Measurements from ENCODE around the gene TEKT3.

TEKT3 gene

DNA sequence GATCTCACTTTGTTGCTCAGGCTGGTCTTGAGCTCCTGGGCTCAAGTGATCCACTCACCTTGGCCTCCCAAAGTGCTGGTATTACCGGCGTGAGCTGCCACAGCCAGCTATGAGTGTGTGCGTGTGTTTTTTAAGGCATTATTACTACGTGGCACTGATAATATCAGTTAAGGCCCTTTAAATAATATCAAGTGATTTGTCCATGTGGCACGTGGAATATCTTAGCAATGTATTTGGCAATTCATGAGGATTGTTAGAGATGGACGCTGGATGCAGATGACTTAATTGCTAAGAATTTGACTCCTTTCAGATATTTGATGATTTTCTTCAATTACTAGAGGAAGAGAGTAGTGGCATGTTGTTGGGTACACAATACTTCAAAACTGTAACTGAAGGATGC, 50.8 kb downstream of the TEKT3 start:
- DNase-seq (ENCODE audit: low spot score) = no peak

DNA sequence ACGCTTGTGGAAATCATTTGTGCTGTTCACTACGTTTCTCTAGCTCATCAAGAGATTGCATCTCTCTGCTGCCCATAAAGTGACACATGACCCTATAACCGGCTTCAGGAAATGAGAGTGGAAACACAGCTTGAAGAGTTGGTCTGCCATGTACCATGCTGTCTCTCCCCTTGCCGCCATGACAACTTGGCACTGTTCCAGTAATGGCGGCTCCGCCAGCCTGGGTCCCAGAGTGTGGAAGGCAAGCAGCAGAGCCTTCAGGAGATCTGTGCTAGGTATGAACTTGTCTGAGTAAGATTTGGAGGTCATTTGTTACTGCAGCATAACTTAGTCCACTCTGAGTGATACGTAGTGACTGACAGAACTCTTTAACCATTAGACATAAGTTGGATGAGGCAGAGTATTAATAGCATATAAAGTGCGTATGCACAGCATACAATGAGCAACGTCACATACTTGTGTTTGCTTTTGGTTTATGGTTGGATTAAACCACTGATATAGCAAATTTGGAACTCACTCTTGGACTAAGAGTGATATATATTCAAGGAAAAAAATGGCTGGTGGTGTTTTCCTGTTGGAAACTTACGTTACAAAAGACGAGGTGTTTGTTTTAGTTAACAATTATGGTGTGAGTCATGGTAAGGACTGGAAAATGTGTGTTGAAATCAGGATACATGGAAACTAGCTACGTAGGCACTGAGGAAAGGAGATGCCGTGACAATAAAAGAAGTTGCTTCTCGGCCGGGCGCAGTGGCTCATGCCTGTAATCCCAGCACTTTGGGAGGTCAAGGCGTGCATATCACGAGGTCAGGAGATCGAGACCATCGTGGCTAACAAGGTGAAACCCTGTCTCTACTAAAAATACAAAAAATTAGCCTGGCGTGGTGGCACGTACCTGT, 51.9 kb downstream of the TEKT3 start:
- DNase-seq (ENCODE audit: low spot score) = no peak

DNA sequence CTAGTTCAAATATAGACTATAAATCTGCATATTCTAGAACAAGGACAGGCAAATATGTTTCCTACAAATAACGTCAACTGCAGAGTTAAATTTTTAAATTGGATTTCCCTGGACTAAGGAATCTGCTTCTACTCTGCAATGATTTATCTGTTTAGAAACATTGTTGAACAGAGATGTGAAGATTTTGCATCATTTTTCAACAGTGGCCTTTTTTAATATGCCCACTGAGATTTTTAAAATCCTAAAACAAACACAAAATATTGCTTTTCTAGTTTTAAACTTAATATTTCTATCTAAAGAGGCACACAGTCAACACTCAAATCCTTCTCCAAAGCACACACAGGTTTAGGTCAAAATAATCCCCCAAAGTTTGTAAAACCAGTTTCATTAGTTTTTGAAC, 52.5 kb downstream of the TEKT3 start:
- DNase-seq (ENCODE audit: low spot score) = no peak

DNA sequence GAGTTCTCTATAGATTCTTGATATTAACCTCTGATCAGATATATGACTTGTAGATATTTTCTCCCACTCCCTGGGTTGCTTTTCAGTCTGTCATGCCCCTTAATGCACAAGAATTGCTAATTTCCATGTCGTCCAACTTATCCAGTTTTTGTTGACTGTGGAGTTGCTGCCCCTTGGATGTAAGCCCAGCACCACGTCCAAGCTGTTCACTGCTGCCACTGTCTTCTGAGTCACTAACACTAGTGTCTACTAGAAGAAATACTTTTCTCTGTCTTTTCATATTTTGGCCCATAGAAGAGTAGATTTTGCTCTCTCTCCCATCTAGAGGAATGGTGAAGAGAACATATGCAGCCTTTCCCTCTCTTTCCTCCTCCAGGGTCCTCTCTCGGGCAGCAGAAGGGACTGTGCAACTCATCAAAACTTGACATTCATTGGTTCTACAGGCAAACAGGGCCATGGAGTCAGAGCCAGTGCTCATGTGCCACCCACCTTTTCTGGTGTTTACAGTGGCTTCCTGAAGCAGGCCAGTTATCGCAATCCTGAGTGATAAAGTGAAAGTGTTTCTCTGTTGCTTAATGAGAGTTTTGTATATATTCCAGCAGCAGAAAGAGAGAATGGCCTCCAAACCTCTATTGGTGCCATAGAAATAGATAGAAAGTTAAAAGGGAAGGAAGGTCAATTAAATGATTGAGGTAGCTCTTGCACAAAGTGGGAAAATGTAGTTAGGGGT, 53.7 kb downstream of the TEKT3 start:
- no peak for DNase-seq (ENCODE audit: low spot score)

DNA sequence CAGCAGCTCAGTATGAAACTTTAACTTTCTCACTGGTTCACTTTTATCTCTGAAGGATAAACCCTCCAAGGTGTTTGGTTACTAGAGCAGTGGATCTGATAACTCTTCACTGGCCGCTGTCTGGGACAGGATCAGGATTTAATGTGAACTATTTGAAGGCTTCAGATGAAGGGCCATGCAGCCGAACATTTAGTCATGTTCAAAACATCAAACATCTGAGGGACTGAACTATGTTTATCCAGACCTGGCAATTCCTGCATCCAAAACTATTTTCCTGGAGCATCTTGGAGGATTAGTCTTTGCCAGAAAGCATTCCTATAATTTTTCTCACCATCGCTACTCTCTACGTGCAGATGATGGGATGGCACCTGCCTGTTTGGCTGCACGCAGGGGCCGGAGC, 55.9 kb downstream of the TEKT3 start:
- DNase-seq (ENCODE audit: low spot score) = no peak

DNA sequence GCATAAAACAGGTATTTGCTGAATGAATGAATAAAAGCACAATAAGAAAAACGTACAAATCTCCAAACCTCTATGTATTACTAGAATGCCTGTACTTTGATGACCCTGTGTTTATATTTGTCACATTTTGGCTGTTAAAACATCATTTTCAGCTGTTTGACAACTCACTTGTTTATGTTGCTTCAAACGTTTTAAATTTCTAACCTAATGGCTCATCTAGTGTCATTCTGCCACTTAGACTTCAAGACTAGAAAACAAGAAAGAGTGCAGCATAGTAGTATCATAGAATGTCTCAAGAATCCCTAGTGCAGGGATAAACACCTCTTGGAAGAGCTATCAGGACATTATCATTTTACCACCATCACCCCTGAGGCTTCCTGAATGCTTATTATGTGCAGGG, 56.9 kb downstream of the TEKT3 start:
- no peak for DNase-seq (ENCODE audit: low spot score)

DNA sequence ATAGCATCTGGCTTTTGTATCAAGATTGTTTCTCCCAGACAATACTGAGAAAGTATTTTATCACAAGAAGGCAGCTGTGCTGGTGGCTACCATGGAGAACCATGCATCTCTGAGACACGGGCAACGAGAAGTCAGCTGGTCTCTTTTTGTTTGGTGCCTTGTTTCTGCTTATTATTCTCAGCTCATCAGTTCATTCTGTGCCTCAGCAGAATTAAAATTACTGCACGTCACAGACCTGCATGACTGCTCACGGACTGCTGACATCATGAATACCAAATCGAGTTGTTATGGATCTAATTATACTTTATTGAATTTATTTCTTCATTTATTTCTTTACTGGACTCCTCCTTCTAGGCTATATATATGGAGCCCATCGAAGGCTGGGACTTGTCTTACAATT, 57.3 kb downstream of the TEKT3 start:
- DNase-seq (ENCODE audit: low spot score) = no peak

DNA sequence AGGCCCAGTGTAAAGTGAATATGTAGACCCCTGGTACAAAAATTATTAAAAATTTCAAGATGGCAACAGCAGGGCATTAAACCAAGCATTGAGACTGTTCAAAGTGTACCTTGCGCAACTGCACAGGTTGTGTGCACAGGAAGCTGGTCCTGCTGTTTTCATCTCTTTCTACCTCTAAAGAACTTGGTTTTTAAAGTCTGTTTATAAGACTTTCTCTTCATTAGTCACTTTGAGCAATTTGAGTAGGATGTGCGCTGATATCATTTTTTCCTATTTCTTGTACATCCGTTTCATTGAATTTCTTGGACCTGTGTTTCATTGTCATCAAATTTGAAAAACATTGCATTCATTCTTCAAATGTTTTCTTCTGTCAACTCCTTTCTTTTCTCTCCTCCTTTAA, 59.5 kb downstream of the TEKT3 start:
- DNase-seq (ENCODE audit: low spot score) = no peak

DNA sequence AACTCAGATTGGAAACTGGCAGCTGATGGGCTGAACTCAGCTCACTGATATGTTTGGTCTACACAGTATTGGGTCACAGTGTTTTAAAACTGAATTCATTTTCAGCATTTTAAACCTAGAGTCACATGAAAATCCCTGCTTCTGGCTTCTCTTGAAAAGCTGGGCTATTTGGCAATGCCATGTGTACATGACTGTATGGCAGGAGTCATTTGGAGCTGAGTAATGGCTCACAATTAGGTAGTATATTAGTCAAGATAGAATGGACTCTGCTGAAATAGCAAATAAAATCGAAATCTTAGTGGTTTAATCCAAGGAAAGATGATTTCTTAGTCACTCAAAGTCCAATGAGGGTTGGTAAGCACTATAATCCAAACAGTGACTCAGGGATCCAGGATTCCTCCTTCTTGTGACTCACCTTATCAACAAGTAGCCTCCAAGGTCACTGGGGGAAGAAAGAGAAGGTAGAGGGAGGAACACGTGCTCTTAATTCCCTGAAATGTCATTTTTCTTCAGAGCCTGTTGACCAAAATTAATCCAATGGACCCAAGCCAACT, 62.4 kb downstream of the TEKT3 start:
- DNase-seq (ENCODE audit: low spot score) = no peak

DNA sequence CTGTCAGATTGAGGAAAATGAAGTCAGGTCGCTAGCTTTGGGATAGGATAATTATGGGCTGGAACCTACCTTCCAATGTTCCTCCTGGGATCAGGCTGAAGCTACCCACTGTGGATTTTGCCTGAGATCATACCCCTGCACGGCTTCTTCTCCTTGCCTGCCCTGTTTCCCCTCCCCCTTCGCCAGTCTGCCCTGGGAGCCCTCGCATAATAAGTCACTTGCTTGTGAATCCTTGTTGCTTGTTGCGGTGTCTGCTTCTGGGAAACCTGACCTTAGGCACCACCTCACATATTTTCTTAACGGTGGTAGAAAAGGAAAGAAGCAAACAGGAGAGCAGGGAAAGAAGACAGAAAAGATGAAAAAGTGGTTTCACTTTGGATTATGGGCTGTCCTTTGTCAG, 63.0 kb downstream of the TEKT3 start:
- DNase-seq (ENCODE audit: low spot score) = no peak

DNA sequence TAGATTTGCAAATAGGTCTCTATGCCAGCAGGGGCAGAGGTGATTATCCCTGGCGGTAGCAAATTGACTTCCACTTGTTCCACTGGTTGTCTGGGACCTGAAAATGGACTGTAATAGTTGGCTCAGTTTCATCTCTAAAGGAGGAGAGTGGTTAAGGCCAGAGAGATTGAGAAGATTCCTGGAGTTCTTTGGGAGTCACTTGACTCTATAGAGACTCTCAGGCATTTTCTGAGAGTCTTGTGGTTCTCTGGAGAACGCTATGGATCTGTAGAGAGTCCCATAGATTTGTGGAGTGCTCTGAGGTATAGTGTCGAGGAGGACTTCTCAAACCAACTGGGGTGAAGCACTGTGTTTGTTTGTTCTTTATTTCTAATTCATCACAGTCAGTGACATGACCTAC, 67.4 kb downstream of the TEKT3 start:
- no peak for DNase-seq (ENCODE audit: low spot score)

DNA sequence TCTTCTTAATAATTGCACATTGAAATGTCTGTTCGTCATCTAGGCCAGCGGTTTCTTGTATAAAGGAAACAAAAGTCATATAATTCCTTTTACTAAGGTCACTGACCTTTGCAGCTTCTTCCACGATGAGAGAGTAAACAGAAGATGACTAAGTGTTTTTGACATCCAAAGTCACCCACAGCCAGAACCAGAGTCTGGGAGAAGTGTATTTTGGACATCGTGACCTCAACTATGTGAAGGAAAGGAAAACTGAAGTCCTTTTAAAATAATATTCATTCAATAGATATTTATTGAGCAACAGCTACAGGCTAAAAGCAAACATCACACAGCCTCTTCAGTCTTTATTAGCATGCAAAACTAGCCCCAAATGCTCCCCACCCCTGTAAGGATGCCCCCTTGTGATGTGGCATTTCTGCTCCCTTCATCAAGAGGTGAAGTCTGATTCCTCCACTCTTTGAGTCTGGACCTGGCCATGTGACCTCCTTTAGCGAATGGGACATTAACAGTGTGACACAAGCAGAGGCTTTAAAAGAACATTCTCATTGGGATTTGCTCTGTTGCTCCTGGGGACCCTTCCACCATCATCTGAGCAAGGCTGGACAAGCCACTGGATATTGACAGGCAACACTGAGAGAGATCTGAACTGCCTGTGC, 68.1 kb downstream of the TEKT3 start:
- no peak for DNase-seq (ENCODE audit: low spot score)

DNA sequence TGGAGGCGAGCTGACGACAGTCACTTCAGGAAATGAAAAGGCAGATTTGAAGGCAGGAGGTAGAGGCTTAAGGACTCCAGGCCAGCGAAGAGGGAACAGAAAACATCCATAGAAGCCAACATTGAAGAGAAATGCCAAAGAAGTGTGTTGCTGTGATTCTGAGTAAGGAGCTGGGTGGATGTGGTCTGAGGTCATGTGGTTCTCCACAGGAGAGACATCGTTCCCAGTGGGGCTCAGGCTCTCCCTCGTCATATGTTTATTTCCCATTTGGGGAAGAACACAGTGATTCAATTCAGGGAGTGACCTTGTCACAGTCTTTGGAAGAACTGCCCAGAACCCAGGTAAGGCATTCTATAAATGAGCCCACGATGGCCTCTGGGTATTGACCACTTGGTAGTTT, 69.7 kb downstream of the TEKT3 start:
- no peak for DNase-seq (ENCODE audit: low spot score)

DNA sequence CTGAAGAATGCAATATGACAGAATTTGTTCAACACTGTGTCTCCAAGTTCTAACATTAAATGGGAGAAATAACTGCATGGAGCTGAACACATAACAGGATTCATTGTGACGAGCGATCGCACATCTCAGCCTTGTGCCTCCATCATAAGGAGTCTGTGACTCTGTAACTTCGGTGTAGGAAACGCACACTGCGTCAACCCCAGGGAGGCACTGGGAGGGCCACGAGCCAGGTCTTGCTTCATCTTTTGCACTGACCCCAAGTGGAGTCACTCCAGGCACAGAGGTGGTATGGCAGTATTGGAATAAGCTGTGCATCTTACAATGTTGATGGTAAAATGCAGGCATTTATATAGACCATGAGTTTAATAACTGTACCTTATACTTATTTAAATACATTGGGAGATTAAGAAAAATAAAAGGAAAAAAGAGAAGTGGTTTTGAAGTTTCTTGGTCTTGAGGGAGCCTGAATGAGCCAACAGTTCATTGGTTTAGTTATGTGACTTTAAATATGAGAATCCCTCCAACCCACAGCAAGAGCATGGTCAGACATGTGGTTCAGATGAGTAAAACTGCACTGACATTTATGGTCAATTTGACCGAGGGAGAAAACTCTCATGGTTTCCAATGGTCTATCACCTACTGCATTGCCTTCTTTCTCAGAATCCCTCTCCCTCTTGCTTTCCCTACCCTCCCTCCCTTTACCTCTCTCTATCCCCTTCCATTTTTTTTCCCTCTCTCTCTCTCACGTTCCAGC, 70.6 kb downstream of the TEKT3 start:
- no peak for DNase-seq (ENCODE audit: low spot score)

DNA sequence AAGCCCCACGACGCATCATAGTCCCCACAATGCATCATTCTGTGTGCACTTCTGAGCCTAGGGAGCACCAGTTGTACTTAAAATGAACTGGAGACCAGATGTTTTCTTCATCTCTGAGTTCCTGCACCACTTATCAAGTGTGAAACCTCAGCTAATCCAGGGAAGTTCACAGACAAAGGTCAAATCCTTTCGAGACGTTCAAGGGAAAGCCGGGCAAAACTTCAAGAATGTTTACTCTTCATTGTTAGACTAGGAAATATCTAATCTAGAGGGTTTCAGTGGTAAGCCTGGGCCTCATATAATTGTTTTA, 71.7 kb downstream of the TEKT3 start:
- DNase-seq (ENCODE audit: low spot score) = no peak

DNA sequence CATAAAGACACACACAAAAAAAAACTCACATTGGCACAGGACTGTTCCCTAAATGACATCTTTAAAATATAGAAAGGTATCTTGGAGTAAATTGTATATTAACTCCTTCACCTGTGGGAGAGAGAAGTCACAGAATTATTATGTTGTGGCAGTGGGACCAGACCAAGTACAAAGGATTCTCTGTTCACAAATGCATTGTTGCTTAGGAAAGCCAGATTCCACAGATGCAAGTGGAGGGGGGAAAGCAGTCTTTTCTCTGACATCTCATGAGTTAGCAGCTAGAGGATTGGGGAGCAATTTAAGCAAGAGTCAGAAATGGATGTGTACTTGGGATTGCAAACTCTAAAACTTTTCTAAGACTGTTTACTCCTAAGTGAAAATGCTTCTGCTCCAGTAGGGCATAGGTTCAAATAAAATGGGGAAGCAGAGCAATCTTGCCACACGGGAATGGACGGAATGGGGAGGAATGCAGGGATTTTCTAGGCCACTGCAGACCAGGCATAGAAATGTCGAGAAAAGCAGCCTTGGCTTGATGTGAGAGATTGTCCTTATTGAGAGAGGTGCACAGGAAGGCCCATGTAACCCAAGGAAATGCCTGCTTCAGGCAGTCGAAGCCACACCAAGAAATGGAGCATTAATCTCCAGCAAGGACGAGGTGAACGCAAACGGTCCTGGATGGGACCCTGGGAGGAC, 72.2 kb downstream of the TEKT3 start:
- DNase-seq (ENCODE audit: low spot score) = no peak

DNA sequence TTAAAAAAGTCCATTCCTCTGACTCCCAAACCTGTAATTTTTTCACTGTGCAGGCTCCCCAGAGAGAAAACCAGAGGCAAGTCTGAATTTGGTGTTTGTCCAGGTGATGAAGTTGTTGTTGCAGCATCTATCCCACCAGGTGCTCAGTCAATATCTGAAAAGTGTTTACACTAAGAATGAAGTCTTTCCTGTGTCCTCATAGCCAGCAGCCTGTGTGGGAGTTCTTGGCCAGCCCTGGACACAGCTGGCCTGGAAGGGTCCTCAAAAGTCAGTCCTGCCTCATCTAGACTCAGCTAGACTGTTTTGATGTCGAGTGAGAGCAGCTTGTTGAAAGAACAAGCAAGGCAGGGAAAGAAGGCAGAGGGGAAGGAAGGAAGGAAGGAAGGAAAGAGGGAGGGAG, 72.9 kb downstream of the TEKT3 start:
- DNase-seq (ENCODE audit: low spot score) = no peak

DNA sequence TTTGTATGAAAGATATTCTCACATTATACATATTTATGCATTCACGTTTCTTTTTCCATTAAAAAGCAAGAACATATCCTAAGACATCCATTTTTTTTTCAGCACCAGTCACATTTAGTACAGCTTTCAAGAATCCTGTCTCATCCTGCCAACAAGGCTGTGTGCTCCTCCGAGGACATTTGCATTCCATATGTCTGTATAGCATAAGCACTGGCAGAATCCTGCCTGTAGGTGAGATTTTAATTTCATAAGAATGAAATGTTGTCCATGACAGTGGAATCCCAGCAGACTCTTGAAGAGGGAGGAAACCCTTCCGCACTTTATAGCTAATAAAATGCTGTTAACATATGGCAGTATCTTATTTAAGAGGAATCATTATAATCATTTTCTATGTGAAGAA, 73.4 kb downstream of the TEKT3 start:
- no peak for DNase-seq (ENCODE audit: low spot score)

DNA sequence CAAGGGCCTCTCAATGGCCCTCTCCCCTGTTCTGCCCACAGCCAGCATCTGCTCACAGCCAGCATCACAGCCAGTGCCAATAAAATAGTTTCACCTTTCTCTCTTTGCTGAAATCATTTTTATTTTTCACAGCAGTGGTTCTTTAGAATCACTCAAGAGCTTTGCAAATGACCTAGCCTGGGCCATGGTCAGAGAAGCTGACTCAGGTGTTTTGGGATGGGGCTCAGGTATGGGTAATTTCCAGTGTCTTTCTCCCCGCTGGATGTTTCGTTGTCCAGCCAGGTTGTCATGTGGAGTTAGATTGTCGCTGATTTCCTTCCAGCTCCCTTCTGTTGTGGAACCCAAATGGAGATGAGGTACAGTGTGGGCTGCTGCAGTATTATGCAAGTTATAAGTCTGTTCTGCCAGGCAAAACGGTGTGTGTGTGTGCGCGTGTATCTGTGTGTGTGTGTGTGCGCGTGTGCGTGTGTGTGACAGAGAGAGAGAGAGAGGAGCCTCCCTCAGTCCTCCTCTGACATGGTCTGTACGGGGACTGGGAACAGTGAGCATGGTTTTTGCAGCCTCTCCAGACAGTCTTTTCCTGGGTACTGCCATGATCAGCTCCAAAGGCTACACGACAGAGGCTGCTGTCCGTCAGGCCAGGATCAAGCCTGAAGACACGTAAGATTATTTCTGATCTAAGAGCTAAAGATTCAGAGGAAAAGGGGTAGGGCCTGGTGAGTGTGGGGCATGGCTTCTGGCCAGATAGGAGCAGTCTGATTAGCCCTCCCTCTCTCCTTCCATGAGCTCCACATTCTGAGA, 74.9 kb downstream of the TEKT3 start:
- DNase-seq (ENCODE audit: low spot score) = no peak

DNA sequence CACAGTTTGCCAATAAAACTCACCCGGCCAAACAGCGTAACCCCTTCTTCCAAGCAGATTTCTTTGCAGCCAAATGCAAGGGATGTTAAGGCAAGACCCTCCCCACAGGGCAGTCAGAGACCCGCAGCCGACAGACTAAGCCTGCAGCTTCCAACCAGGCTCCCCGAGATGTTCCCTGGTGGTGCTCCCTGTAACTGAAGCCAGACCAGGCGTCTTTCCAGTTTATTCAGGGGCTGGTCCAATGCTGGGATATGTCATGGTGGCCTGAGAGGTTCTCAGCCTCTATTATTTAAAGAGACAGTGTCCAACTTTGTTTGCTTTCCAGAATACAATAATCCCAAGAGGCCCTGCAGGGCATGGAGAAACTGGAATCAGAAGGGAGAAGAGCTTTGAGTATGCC, 76.3 kb downstream of the TEKT3 start, which contains the start of gene PMP22:
Gene PMP22 (minus strand): TSS at position 196 of the 400 bp plus-strand sequence. CDS start 4,599 bp downstream, outside the sequence.
- no peak for DNase-seq (ENCODE audit: low spot score)

DNA sequence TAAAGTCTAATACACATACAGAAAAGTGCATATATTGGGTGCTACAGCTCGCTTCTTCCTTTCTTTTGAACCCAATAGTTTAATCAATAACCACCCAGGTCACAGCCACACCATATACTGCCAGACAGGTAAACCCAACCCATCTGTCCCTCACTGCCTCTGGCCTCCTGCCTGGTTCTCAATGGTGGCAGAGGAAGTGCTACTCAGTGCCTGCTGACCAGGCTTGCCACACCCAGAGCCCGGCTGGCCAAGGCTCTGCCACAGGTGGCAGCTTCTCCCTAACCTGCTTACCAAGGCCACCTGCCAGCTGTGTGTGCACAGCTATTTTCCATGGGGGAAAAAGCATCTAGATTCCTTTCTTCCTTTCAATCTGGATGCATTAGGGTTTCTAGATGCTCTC, 76.9 kb downstream of the TEKT3 start:
- no peak for DNase-seq (ENCODE audit: low spot score)

Data from activated CD4-positive, alpha-beta T cell treated with anti-CD3 and anti-CD28 coated beads, Interleukin-2, Interleukin-4, amounts not matched to agents 100 ng/mL and 50 ng/mL, durations not matched to agents 16 hours and 8 hours (primary cell).